DMS 273 (cell line): ENCODE data around the gene ISYNA1.

Source experiments
- DNase-seq: peaks from one replicate; lab custom pipeline; 2025; ENCODE audit not compliant: unreplicated experiment; lab: John Stamatoyannopoulos, UW

The ISYNA1 gene

DNA sequence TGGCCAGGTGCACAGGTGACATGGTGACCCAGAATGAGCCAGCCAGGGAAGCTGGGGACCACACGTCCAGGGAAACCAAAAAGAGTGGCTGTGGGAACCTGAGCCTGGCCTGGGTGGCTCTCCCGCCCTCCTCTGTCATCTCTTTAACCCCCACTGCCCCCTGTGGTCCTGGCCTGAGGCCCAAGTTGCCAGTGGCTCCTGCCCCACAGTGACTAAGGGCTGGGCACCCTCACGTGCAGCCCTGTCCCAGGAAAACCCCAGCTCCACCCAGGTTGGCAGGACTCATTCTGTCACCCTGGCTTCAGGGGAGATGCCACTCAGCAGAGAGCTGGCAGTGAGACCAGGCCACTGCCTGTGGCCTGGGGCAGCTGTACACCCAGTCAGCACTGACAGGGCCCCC is 30.6 kb upstream of the ISYNA1 start:
- DNase-seq, result no peak

GRCh38 chr19:18467978-18468377 is 30.0 kb upstream of the ISYNA1 start:
- no peak for DNase-seq

DNA sequence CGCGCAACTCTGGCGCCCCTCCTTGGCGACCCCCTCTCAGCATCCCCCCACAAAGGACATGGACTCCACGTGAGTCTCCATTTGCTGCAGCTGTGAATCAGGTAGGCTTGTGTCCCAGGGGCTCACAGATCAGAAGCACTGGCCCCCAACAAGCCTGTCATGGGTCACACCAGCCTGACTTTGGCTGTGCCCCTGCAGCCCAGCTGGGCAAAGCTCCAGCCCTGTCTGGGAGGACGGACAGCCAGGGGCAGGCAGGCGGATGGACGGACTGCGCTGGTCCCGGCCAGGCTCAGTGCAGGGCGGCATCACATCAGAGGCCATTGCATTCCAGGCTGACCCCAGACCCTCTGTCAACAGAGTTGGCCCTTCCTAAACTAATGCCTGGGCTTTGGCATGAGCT is 28.4 kb upstream of the ISYNA1 start:
- DNase-seq, result no peak

DNA sequence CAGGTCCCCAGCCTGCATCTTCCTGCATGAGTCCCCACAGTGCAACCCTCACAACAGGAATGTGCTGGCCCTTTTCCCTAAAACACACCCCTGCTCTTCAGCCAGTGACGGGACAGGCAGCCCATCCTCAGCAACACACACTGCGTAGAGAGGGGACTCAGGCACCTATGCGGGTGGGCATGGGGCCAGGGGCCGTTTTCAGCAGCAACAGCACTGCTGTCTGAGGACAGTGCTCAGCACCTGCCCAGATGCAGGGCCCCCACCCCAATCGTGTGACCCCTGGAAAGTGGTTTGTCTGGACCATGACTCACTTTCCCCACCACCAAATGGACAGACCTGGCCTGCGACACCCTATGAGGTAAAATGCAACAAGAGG is 28.0 kb upstream of the ISYNA1 start:
- DNase-seq, result no peak

DNA sequence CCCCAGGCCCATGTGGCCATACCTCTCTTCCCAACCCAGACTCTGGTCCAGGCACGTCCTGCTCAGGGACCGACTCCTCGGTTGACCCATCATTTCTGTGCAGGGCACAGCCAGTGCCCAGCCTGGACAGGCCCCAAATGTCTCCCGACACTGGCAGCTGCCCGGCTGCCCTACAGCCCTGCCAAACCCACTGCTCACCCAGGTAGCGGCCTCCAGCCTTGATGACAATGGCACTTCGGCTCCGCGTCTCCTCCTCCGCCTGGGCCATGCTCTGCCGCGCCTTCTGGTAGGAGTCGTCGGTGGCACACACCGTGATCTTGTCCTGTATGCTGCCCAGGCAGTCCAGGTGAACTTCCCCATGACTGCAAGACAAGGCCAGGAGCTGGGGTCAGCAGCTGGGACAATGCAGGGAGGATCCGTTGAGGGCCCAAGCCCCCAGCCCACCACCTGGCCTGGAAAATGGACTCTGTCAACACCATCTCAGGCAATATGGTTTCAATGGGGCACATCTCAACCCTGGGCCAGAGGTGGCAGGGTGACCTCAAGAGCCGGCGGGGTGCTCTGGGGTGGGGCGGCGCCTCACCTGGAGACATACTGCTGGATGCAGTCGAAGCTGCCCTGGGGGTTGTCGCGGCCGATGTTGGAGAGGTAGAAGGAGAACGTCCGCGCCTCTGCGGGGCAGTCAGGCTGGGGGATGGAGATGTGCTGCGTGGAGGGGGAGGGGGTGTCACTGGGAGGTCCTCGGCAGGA is 27.5 kb upstream of the ISYNA1 start:
- no peak for DNase-seq

DNA sequence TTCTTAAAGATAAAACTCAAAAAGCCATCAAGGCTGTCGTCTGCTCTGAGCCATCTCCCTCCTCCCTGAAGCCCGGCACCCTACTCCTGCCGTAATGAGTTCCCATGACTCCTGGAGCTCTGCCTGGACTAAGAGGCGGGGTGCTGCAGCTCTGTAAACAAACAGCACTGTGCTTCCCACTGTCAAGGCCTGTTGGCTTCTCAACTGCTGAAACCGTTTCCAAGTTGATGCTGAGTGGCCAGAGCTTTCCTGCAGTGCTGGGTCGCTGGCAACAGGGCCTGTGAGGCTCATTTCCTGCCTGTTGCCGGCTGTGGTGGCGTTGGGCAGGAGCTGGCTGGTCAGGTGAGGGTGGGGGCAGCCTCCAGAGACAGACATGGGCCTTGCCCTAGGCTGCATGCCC is 26.7 kb upstream of the ISYNA1 start:
- peak; percentile 55 for DNase-seq

DNA sequence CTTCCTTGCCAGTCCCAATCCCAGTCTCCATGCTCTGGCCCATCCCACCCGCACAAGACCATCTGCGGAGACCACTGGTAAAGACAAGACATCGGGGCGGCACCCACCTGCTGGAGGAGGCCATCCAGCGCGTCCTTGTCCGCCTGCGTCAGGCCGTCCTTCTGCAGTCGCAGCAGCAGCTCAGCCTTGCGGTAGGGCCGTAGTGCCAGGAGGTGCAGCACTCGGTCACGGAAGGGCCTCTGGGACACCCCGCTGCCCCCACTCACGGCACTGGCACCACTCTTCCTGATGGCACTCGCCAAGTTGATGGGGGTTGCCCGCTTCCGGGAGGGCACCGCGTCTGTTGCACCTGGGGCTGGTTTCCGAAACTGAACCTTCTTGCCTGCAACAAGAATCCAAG is 23.5 kb upstream of the ISYNA1 start:
- DNase-seq, result no peak

GRCh38 chr19:18460900-18461299 is 23.0 kb upstream of the ISYNA1 start:
- no peak for DNase-seq

DNA sequence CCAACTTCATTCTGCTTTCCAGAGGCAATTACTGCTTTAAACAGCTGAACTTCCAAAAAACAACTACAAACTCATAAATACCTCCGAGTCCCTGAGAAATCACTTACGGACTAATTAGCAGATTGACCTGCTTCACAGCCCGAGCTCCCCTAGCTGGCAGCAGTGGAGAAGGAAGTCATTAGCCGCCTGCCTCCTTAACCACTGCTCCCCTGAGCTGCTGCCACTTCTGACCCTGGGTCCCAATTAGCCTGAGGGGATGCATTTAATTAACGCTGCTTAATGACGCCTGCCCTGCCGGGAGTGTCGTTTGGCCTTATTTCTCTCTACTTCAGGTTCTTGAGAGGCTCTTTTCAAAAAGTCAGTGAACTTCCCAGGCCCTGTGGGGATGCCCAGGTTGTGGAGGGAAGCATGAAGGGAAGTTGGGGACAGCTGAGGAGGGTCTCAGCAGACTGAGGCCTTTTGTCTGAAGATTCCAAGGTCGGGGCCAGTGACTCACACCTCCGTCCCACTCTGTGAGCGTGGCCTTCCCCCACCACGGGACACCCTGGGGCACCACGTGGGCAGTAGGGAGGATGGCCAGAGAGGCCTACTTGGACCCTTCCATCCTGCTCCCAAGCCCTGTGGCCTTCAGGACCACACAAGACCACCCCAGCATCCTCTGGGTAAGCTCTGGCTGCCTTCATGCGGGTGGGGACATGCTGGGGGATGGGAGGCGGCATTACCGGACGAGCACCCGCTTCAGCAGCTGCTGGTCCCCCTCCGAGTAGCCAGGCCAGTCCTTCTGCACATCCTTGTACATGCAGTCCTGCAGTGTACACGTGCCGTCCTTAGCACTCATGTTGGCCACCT is 19.8 kb upstream of the ISYNA1 start:
- peak; percentile 44 for DNase-seq

DNA sequence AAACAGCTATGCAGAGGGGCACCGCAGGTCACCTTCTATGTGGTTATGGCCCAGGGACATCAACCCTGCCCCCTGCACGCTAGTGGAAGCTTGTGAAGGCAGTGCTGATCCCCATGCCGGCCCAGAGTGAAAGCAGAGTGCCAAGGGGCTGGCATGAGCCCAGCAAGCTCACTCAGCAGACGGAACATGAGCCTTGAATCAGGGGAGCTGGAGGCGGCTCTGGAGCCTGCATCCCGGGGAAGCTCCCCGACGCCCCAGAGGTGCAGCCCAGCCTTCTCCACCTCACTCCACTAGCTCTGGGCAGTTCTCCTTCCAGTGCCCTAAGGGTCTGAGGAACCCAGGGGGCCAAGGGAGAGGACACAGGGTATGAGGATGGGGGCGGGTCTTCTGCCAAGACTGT is 19.0 kb upstream of the ISYNA1 start:
- peak; percentile 87 for DNase-seq

DNA sequence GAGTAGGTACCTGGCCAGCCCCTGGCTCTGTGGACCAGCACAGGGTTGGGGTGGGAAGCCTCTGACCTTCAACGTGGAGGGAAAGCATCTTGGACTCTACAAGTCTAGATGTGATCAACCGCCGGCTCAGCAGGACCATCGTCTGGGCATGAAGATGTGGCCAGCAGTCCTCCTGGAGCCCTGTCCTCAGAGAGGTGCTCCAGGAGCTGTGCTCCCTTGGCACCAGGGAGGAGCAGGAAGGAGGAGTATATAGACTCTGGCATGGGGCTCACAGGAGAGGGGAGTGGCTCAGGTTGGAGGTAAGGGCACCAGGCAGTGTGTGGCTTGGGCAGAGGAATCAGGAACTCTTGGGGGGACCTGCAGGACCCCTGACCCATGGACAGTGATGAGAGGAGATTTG is 18.3 kb upstream of the ISYNA1 start:
- no peak for DNase-seq

- no peak for DNase-seq
Observed at GRCh38 chr19:18453269-18454024, 15.5 kb upstream of the ISYNA1 start.

- DNase-seq, result no peak
Observed at GRCh38 chr19:18452386-18452785, 14.5 kb upstream of the ISYNA1 start.

DNA sequence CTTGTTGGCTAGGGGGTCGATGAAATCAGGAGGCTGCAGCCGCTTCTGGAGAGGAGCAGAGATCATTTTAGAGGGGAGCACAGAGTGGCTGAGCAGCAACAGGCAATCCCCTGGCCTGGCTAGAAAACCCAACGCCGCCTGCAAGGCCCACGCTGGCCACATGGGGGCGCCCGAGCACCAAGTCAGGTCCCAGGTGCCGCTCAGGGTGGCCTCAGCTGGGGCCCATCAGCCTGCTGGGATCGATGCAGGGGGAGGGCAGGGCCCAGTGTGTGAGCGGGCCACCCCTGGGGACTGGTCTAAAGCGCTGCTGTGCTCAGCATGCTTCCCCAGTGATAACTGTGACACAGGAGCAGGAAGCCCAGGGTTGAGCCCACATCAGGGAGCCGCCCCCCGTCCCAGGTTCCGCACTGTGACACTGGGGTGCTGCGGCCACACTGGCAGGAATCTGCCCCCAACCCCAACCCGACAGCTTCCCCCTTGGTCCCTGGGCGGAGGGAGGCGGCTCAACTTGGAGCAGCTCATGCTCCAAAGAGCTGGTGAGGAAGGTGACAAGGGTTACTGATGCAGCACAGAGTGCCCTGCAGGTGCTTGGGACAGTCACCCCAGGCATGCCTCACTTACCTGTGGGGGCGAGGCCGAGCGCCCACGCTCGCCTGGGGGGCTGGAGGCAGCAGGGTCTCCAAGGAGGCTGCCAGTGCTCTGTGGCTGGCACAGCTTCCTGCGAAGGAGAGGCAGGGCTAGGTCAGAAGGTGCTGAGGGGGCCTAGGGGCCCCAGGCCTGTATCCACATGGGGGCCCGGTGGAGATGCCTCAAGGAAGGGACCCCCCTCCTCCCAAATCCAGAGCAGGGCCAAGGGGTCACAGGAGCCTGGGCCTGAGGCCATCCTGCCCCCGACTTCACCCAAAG is 13.3 kb upstream of the ISYNA1 start:
- DNase-seq, result peak; percentile 87

GRCh38 chr19:18450021-18450930 is 12.3 kb upstream of the ISYNA1 start:
- DNase-seq, result no peak

DNA sequence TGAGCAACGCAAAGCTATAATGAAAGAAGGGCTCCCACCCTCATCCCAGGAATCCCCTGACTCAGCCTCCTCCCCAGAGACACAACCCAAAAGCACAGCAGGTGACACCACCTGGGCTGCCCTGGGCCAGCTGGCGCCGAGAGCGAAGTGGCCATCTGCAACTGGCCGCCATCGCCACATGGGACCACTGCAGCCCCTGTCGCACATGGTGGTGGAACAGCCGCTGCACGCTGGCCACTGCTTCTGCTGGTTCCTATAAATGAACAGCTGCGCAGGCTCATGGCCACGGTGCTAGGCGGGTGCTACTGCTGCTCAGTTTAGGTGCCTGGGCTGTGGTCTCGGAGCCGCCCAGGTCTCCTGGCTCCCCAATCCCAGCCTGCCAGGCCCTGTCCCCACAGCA is 11.6 kb upstream of the ISYNA1 start:
- no peak for DNase-seq

DNA sequence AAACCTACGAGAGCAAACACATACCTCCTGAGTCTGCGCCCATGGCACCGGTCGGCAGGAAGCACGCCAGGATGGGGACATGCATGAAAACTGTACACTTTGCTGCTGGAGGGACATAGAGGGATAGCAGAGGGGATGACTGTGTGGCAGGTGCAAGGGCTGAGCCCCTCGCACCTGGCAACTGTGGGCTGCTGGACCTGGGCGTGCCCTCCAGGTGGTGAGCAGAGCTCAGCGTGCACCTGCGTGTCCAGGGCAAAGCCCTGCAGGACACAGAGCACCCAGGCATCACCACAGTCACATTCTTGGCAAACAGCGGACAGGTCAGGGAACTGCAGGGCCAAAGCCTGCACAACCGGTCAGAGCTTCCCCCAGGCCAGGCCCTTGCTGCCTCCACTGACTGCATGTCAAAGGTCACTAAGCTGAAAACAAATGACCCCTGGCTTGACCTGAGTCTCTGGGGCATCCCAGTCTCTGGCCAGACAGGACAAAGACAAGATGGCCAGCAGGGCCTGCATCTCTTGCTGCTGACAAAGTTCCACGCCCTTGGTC is 9.0 kb upstream of the ISYNA1 start:
- DNase-seq, result no peak

DNA sequence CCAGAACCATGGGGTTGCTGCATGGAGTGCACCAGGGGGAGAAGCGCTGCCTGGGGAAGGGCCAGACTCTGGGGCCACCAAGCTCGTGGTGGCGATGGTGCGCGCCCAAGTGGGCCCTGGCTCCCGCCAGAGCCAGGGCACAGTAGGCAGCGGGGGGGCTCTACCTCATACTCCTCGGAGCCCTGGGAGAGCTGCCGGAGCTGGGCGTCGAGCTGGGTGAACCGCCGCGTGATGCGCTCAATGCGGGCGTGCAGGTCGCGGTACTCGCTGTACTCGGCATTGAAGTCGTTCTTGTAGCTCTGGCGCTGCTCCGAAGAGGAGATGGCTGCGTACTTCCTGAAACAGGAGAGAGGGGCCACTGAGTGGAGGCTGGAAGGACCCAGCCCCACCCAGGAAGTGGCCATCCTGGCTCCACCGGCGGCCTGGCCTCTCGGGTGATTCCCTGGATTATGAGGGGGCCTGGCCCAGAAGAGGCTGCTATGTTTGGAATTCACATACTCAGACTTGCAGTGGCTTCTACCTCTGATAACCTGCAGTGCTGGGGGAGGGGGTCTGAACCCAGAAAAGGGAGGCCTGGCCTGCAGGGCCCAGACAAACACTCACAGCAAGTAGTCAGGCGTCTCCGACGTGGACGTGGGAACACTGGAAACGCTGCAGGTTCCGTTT is 8.3 kb upstream of the ISYNA1 start:
- DNase-seq, result no peak
